DOHH2 (cell line): ENCODE data around the gene MGLL.

Source experiments
- EZH2phosphoT487 ChIP-seq: fragments of 200-600 bp; sonication (generic); IDR thresholded peaks from 2 replicates; pipeline ENCODE4 v1.6.1; 2017; ENCODE audit warnings: borderline replicate concordance, mild to moderate bottlenecking, antibody characterized with exemption, low read length, moderate library complexity, mixed read lengths
- TF ChIP-seq, protein P1 (sequence below): fragments of 200-600 bp; sonication (generic); IDR thresholded peaks from one replicate; pipeline ENCODE4 v1.5.1; 2014; ENCODE audit warnings: antibody characterized with exemption, mild to moderate bottlenecking, low read depth, low read length; ENCODE audit not compliant: poor library complexity, severe bottlenecking

- TF ChIP-seq, protein P1, sequence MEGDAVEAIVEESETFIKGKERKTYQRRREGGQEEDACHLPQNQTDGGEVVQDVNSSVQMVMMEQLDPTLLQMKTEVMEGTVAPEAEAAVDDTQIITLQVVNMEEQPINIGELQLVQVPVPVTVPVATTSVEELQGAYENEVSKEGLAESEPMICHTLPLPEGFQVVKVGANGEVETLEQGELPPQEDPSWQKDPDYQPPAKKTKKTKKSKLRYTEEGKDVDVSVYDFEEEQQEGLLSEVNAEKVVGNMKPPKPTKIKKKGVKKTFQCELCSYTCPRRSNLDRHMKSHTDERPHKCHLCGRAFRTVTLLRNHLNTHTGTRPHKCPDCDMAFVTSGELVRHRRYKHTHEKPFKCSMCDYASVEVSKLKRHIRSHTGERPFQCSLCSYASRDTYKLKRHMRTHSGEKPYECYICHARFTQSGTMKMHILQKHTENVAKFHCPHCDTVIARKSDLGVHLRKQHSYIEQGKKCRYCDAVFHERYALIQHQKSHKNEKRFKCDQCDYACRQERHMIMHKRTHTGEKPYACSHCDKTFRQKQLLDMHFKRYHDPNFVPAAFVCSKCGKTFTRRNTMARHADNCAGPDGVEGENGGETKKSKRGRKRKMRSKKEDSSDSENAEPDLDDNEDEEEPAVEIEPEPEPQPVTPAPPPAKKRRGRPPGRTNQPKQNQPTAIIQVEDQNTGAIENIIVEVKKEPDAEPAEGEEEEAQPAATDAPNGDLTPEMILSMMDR, result no peak
- TF ChIP-seq EZH2phosphoT487, result no peak
Observed at GRCh38 chr3:127798716-127799115, 23.6 kb downstream of the MGLL start.
